Kidney epithelial cell (primary cell): ENCODE data around the gene GGTLC1. TPM values are rescaled to one million over a fixed set of nuclear protein-coding genes. Genes with fewer than 3 reads are reported as not detected.

Experiments
- DNase-seq: peaks from one replicate; pipeline ENCODE4 v3.0.0-alpha.2; 2010; ENCODE audit warnings: low read depth
- H3K27me3 ChIP-seq: 2 replicates; pipeline ENCODE4 v1.6.0; 2011; ENCODE audit warnings: low read length; ENCODE audit not compliant: control insufficient read depth, insufficient read depth
- H3K36me3 ChIP-seq: 2 replicates; pipeline ENCODE4 v1.5.1; 2011; ENCODE audit warnings: low read length; ENCODE audit not compliant: control insufficient read depth, insufficient read depth
- H3K4me3 ChIP-seq: 2 replicates; pipeline ENCODE4 v1.5.1; 2011; ENCODE audit warnings: low read depth, mild to moderate bottlenecking, control low read depth, low read length
- CTCF ChIP-seq: IDR thresholded peaks from 2 replicates; pipeline ENCODE4 v1.5.1; 2011; ENCODE audit warnings: mild to moderate bottlenecking, moderate library complexity, low read length, control low read depth, inconsistent platforms; ENCODE audit not compliant: insufficient read depth, poor library complexity, severe bottlenecking
- total RNA-seq: library from RNA; depleted of rRNA; stranded (reverse); fragments of >200 nt; gene quantifications from 2 replicates; pipeline ENCODE4 v1.2.3, GENCODE V29; 2015

GGTLC1 gene
- total RNA-seq, 1 donor from 2014 or later = not detected

GRCh38 chr20:24022621-24023180, 34.1 kb upstream of the GGTLC1 start:
- Histone ChIP-seq H3K27me3 (no peaks in the 10 kb centered on the region), H3K4me3 (no peak overlapping the region), H3K36me3 (no peaks in the 10 kb centered on the region)
- TF ChIP-seq CTCF = no peak
- no peak for DNase-seq

- no peaks in the 10 kb centered on the region for H3K36me3 ChIP-seq
- DNase-seq = no peak
- TF ChIP-seq CTCF = no peak
- H3K27me3 ChIP-seq = no peaks in the 10 kb centered on the region
- no peak overlapping the region for H3K4me3 ChIP-seq
Observed at GRCh38 chr20:24018796-24019195, 30.2 kb upstream of the GGTLC1 start.

- Histone ChIP-seq H3K36me3 (no peaks in the 10 kb centered on the region), H3K27me3 (no peaks in the 10 kb centered on the region), H3K4me3 (no peak overlapping the region)
- no peak for DNase-seq
- no peak for TF ChIP-seq CTCF
Observed at GRCh38 chr20:24017458-24017755, 28.8 kb upstream of the GGTLC1 start.

GRCh38 chr20:24016607-24017457, 28.3 kb upstream of the GGTLC1 start:
- no peak for DNase-seq
- TF ChIP-seq CTCF = no peak
- H3K36me3 ChIP-seq = no peaks in the 10 kb centered on the region
- no peaks in the 10 kb centered on the region for H3K27me3 ChIP-seq
- no peak overlapping the region for H3K4me3 ChIP-seq

- Histone ChIP-seq H3K36me3 (no peaks in the 10 kb centered on the region), H3K4me3 (no peak overlapping the region), H3K27me3 (no peaks in the 10 kb centered on the region)
- no peak for TF ChIP-seq CTCF
- no peak for DNase-seq
Observed at GRCh38 chr20:24013953-24014352, 25.4 kb upstream of the GGTLC1 start.

GRCh38 chr20:24011282-24011681, 22.7 kb upstream of the GGTLC1 start:
- no peak overlapping the region for H3K4me3 ChIP-seq
- no peaks in the 10 kb centered on the region for H3K27me3 ChIP-seq
- H3K36me3 ChIP-seq = no peaks in the 10 kb centered on the region
- no peak for DNase-seq
- no peak for TF ChIP-seq CTCF
